CD4-positive, alpha-beta T cell treated with Interleukin-1 beta for 1 hour (primary cell): ENCODE results near the gene BTRC.
A peak's percentile ranks its signal among the peaks of the same experiment; 100 is the strongest.

Source experiments
- DNase-seq, 2 donors: peaks; one replicate each; pipeline ENCODE4 v3.0.0-alpha.2; 2020 to 2022

BTRC gene

DNA sequence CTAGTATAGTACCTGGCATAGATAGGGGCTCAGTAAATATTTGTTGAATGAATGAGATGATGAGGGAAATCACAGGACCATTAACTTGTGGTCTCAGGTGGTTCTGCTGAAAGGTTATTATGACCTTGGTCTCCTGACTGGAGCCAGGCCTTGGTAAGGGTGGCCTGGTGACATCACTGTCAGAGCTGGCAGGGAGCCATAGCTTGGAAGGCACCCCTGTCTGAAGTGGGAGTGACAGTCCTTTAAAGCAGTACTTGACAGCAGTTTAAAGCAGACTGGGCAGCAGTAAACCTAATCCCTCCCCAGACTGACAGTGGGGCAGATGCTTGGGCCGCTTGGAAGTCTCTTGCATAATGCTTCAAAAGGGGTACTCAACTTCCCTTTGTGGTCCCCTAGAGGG, 247.6 kb downstream of the BTRC start:
- no peak for DNase-seq

DNA sequence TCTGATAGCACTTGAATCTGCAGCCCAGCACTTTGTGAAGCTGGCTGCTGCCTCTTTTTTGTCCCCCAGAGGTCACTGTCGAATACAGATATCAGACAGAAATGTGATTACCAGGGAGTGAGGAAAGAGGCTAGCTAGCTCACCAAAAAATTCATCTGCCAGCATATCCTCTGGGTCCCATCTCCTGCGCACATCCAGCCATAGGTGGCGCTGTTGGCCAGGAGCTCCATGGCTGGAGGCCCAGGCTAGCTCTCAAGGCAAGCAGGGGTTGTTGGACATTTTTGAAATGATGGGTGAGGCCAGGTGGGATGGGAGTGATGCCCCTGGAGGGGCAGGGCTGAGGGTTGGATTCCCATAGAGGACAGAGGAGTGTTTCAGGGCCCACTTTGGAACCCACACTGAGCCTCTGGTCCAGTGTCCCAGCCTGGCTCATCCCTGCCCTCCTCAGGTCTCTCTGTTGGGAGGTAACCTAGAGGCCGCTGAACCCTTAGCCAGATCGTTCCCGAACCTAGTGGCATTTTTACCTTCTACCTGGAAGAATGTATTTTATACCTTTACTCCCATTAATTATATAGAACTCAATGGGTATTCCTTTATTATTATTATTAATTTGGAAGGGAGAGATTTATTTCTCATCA, 248.9 kb downstream of the BTRC start:
- DNase-seq, result peak; percentile 47 to 52
